Pancreas (tissue), 10 donors: ENCODE measurements around the gene FPR3. TPM values are rescaled to one million over a fixed set of nuclear protein-coding genes. Genes with fewer than 3 reads are reported as not detected.

Experiments used
- ATAC-seq, 4 donors: fragments of 200-7000 bp; cut with Tn5 transposase; one replicate each; pipeline versions ENCODE4 v1.8.0 to v1.9.1; 2020; ENCODE audit warnings: mild to moderate bottlenecking in 4 of 4, moderate library complexity in 4 of 4
- DNase-seq, 6 donors: peaks; one replicate each; pipeline ENCODE4 v3.0.0-alpha.2; 2020
- FAIRE-seq: peaks from 2 replicates; lab custom pipeline; 2012; peaks lifted over from hg19 to GRCh38; lab: Jason Lieb, UNC
- H3K27ac ChIP-seq, 4 donors: fragments of 200-600 bp; sonication (generic); 1 replicate in 3 of 4; 2 replicates in 1 of 4; pipeline versions ENCODE4 v1.5.0 to v1.8.0; 2020
- H3K27me3 ChIP-seq, 4 donors: fragments of 200-600 bp; one replicate each; pipeline ENCODE4 v1.8.0; 2021
- H3K36me3 ChIP-seq, 3 donors: fragments of 200-600 bp; sonication (generic) in 1 of 3; one replicate each; pipeline versions ENCODE4 v1.5.0 to v1.8.0; 2020 to 2021
- H3K4me1 ChIP-seq, 3 donors: fragments of 200-600 bp; one replicate each; pipeline ENCODE4 v1.8.0; 2021
- H3K4me3 ChIP-seq, 4 donors: fragments of 200-600 bp; sonication (generic) in 2 of 4; one replicate each; pipeline versions ENCODE4 v1.5.0 to v1.8.0; 2020 to 2021
- H3K9me3 ChIP-seq, 4 donors: fragments of 200-600 bp; one replicate each; pipeline ENCODE4 v1.8.0; 2021
- CTCF ChIP-seq, 4 donors: fragments of 200-600 bp; sonication (generic) in 3 of 4; IDR thresholded peaks; one replicate each; pipeline versions ENCODE4 v1.5.0 to v1.8.0; 2021; ENCODE audit warnings: antibody characterized with exemption in 4 of 4
- WGBS, 2 donors: extraction: QIAGEN DNeasy Blood & Tissue Kit; methylation state at CpG; one replicate each; pipeline ENCODE4 v1.1.7; 2013; 5-methylcytosine and 5-hydroxymethylcytosine counted together
- intact Hi-C, 3 donors: fragments of 100-400 bp; cut with DNase I; formaldehyde crosslinking; loops; one replicate each; pipeline versions ENCODE4 v1.11.1 to v1.14.2; 2022
- polyA plus RNA-seq, 2 donors: library from polyadenylated mRNA; stranded (reverse); fragments of 200-250 nt; gene quantifications; one replicate each; pipeline ENCODE4 v1.2.3, GENCODE V29; 2013
- total RNA-seq, 6 donors: library from RNA; stranded (reverse); fragmentation: NEBNext Ultra II Directional in 4 of 6; extraction: Animal tissue kit (Norgen Biotek cat#: 25700) in 4 of 6; gene quantifications; one replicate each; pipeline versions ENCODE4 v1.2.1 to v1.2.4, GENCODE V29; 2021 to 2023
- donor health status: healthy with polysubstance abuse.
- donor health status: DM: no; HTN: no; CAD: no; lungs with moderate emphysema.
- donor health status: DM: no; HTN: no; CAD: no.
- donor health status: control.
- donor health status: control.
- donor health status: Bipolar disorder and iron deficiency.
- donor health status: DM: yes; HTN: yes; CAD: no.
- donor health status: DM: no; HTN: no; CAD: no.
- donor health status: DM: no; HTN: no; CAD: no.
- donor health status: DM: yes; HTN: yes; CAD: no.

Gene FPR3
- total and polyA plus RNA-seq, 8 donors = 0.32 to 10.4 (median 0.62) TPM

GRCh38 chr19:51820831-51821446 is 26.0 kb downstream of the FPR3 start:
- H3K36me3 ChIP-seq = no peaks in the 10 kb centered on the region
- H3K9me3 ChIP-seq = no peaks in the 10 kb centered on the region
- H3K4me1 ChIP-seq = no peaks in the 10 kb centered on the region
- H3K27ac ChIP-seq = no peak overlapping the region
- H3K4me3 ChIP-seq = no peak overlapping the region
- no peak for TF ChIP-seq CTCF (IDR thresholded peaks at IDR 0.05)
- 45 to 46% methylated on average over 7 of the region's 7 CpGs for WGBS, 2 donors
- DNase-seq = no peak
- no peaks in the 10 kb centered on the region for H3K27me3 ChIP-seq
- FAIRE-seq = no peak
- no peak for ATAC-seq
- intact Hi-C loops = no loop called here

- ATAC-seq = no peak
- Histone ChIP-seq H3K27me3 (no peaks in the 10 kb centered on the region), H3K4me1 (no peaks in the 10 kb centered on the region), H3K9me3 (no peaks in the 10 kb centered on the region), H3K27ac (no peak overlapping the region), H3K36me3 (no peaks in the 10 kb centered on the region), H3K4me3 (no peak overlapping the region)
- no peak for FAIRE-seq
- DNase-seq = no peak
- 56% methylated on average over 3 of the region's 3 CpGs for WGBS, 2 donors
- no peak for TF ChIP-seq CTCF (IDR thresholded peaks at IDR 0.05)
- intact Hi-C loops = no loop called here
These were observed 26.5 kb downstream of the FPR3 start for GRCh38 chr19:51821456-51821855.

- intact Hi-C loops = no loop called here
- no peak for ATAC-seq
- no peak for FAIRE-seq
- TF ChIP-seq CTCF (IDR thresholded peaks at IDR 0.05) = no peak
- H3K27ac ChIP-seq = no peak overlapping the region
- H3K9me3 ChIP-seq = no peaks in the 10 kb centered on the region
- no peak overlapping the region for H3K4me3 ChIP-seq
- H3K4me1 ChIP-seq = no peaks in the 10 kb centered on the region
- DNase-seq = no peak
- no peaks in the 10 kb centered on the region for H3K27me3 ChIP-seq
- no peaks in the 10 kb centered on the region for H3K36me3 ChIP-seq
These were observed 27.0 kb downstream of the FPR3 start for GRCh38 chr19:51821921-51822320.

GRCh38 chr19:51822325-51822724 is 27.4 kb downstream of the FPR3 start:
- peak in 2 of 4 donors; percentile 50 to 61 for ATAC-seq
- no peaks in the 10 kb centered on the region for H3K9me3 ChIP-seq
- no peaks in the 10 kb centered on the region for H3K4me1 ChIP-seq
- intact Hi-C loops = no loop called here
- DNase-seq = no peak
- TF ChIP-seq CTCF (IDR thresholded peaks at IDR 0.05) = no peak
- no peak for FAIRE-seq
- H3K27me3 ChIP-seq = no peaks in the 10 kb centered on the region
- no peak overlapping the region for H3K27ac ChIP-seq
- H3K36me3 ChIP-seq = no peaks in the 10 kb centered on the region
- no peak overlapping the region for H3K4me3 ChIP-seq
- WGBS, 2 donors = 73 to 75% methylated on average over 2 of the region's 2 CpGs

GRCh38 chr19:51822946-51823345 is 28.0 kb downstream of the FPR3 start:
- H3K9me3 ChIP-seq = no peaks in the 10 kb centered on the region
- H3K4me1 ChIP-seq = no peaks in the 10 kb centered on the region
- H3K27ac ChIP-seq = no peak overlapping the region
- TF ChIP-seq CTCF (IDR thresholded peaks at IDR 0.05) = no peak
- DNase-seq (no peak), FAIRE-seq (no peak), ATAC-seq (no peak)
- no peaks in the 10 kb centered on the region for H3K27me3 ChIP-seq
- H3K36me3 ChIP-seq = no peaks in the 10 kb centered on the region
- intact Hi-C loops = no loop called here
- 85 to 89% methylated on average over 3 of the region's 3 CpGs for WGBS, 2 donors
- no peak overlapping the region for H3K4me3 ChIP-seq
